Heart left ventricle (tissue), 16 donors: ENCODE data around the gene MRPS7. TPM values are rescaled to one million over a fixed set of nuclear protein-coding genes. Genes with fewer than 3 reads are reported as not detected.
A peak's percentile ranks its signal among the peaks of the same experiment; 100 is the strongest.

Experiments
- ATAC-seq, 4 donors: fragments of 200-7000 bp; cut with Tn5 transposase; one replicate each; pipeline ENCODE4 v1.9.1; 2020 to 2022; ENCODE audit warnings: moderate library complexity in 4 of 4, mild to moderate bottlenecking in 3 of 4, moderate number of reproducible peaks in 1 of 4
- DNase-seq, 5 donors: peaks; one replicate each; pipeline ENCODE4 v3.0.0-alpha.2; 2020
- H3K27ac ChIP-seq, 12 donors: fragments of 200-600 bp; sonication (generic) in 4 of 12; one replicate each; pipeline versions ENCODE4 v1.5.0 to v1.8.0; 2016 to 2022; ENCODE audit warnings: mild to moderate bottlenecking in 2 of 12
- H3K27me3 ChIP-seq, 9 donors: fragments of 200-600 bp; sonication (generic) in 2 of 9; one replicate each; pipeline versions ENCODE4 v1.5.1 to v1.8.0; 2016 to 2022; ENCODE audit warnings: mild to moderate bottlenecking in 3 of 9
- H3K36me3 ChIP-seq, 9 donors: fragments of 200-600 bp; sonication (generic) in 2 of 9; one replicate each; pipeline versions ENCODE4 v1.5.0 to v1.8.0; 2018 to 2022; ENCODE audit warnings: mild to moderate bottlenecking in 2 of 9
- H3K4me1 ChIP-seq, 12 donors: fragments of 200-600 bp; sonication (generic) in 4 of 12; one replicate each; pipeline versions ENCODE4 v1.5.0 to v1.8.0; 2016 to 2022; ENCODE audit warnings: mild to moderate bottlenecking in 3 of 12
- H3K4me3 ChIP-seq, 12 donors: fragments of 200-600 bp; sonication (generic) in 4 of 12; one replicate each; pipeline versions ENCODE4 v1.5.0 to v1.8.0; 2017 to 2022; ENCODE audit warnings: mild to moderate bottlenecking in 9 of 12, moderate library complexity in 4 of 12
- H3K9me3 ChIP-seq, 12 donors: fragments of 200-600 bp; sonication (generic) in 4 of 12; one replicate each; pipeline versions ENCODE4 v1.5.0 to v1.8.0; 2016 to 2022; ENCODE audit warnings: mild to moderate bottlenecking in 1 of 12
- CTCF ChIP-seq, 12 donors: fragments of 200-600 bp; sonication (generic) in 4 of 12; IDR thresholded peaks; one replicate each; pipeline versions ENCODE4 v1.5.0 to v1.8.0; 2018 to 2022; ENCODE audit warnings: antibody characterized with exemption in 12 of 12, mild to moderate bottlenecking in 5 of 12
- POLR2A ChIP-seq, 2 donors: fragments of 450-650 bp; IDR thresholded peaks; one replicate each; pipeline ENCODE4 v1.6.1; 2017; ENCODE audit warnings: antibody characterized with exemption in 2 of 2, mild to moderate bottlenecking in 2 of 2, moderate library complexity in 2 of 2
- WGBS, 4 donors: extraction: QIAGEN DNeasy Blood & Tissue Kit in 2 of 4; methylation state at CpG; one replicate each; pipeline versions ENCODE4 v1.1.5 to v1.1.7; 2013 to 2018; 5-methylcytosine and 5-hydroxymethylcytosine counted together
- intact Hi-C, 10 donors: fragments of 100-400 bp; cut with DNase I; formaldehyde crosslinking; loops; one replicate each; pipeline versions ENCODE4 v1.11.1 to v1.14.2; 2022
- polyA plus RNA-seq, 2 donors: library from polyadenylated mRNA; stranded (reverse); fragments of 200-250 nt; gene quantifications; one replicate each; pipeline ENCODE4 v1.2.3, GENCODE V29; 2013
- total RNA-seq, 9 donors: library from RNA; depleted of rRNA in 2 of 9; stranded (reverse); fragments of >200 nt in 2 of 9; fragmentation: NEBNext Ultra II Directional in 3 of 9; extraction: Animal tissue kit (Norgen Biotek cat#: 25700) in 3 of 9; gene quantifications; one replicate each; pipeline versions ENCODE4 v1.1.0 to v1.2.4, GENCODE V29; 2016 to 2023
- donor health status: ischemic (EF 13 %, LVEDD 7.1; RV severe dilation, severe dysfunction).
- donor health status: healthy with polysubstance abuse.
- donor health status: DM: no; HTN: yes; CAD: no.
- donor health status: DM: no; HTN: no; CAD: no.
- donor health status: ischemic (EF 25% LVEDD 6.9; RV normal size, moderate dysfunction).
- donor health status: ischemic (EF 25% LVEDD 5.7; RV mildly dilated, moderate dysfunction).
- donor health status: healthy.
- donor health status: DM: yes; HTN: yes; CAD: no.
- donor health status: ischemic (EF 35%, LVEDD 5.7; RV mildly dilated, moderate dysfunction).
- donor health status: nonischemic (EF 11% LVEDD 7.7; RV severe dilation, severe dysfunction).
- donor health status: DM: yes; HTN: yes; CAD: no.
- donor health status: PGD.
- donor health status: ischemic (EF 29% LVEDD 5.4; RV normal size, mild dysfunction).
- donor health status: nonischemic (EF 23%, LVEDD 6.1; RV moderate dilation, normal function).

The MRPS7 gene
- total and polyA plus RNA-seq, 11 donors = 76.7 to 143 (median 113) TPM

- ATAC-seq (no peak), DNase-seq (no peak)
- H3K36me3 ChIP-seq = peaks cover 0 to 97% (median 83%) of the 10 kb centered on the region in 9 donors
- no peaks in the 10 kb centered on the region for H3K9me3 ChIP-seq
- H3K4me3 ChIP-seq = no peak overlapping the region
- WGBS, 4 donors = 75 to 86% (median 79%) methylated on average over 11 to 14 of the region's 14 CpGs
- H3K4me1 ChIP-seq = peaks cover 0 to 27% (median 0%) of the 10 kb centered on the region in 12 donors
- TF ChIP-seq CTCF (IDR thresholded peaks at IDR 0.05) (no peak), POLR2A (IDR thresholded peaks at IDR 0.05) (no peak)
- intact Hi-C loops = no loop called here
- no peak overlapping the region for H3K27ac ChIP-seq
- H3K27me3 ChIP-seq = no peaks in the 10 kb centered on the region
Observed at GRCh38 chr17:75225016-75225415, 36.7 kb upstream of the MRPS7 start.

GRCh38 chr17:75227729-75228128, 34.0 kb upstream of the MRPS7 start:
- DNase-seq = no peak
- WGBS, 4 donors = 90 to 96% (median 95%) methylated on average over 5 of the region's 5 CpGs
- Histone ChIP-seq H3K9me3 (no peaks in the 10 kb centered on the region), H3K36me3 (peaks cover 0 to 97% (median 85%) of the 10 kb centered on the region in 9 donors), H3K27ac (peak overlapping the region in 1 of 12 donors; percentile 90), H3K27me3 (no peaks in the 10 kb centered on the region), H3K4me1 (peaks cover 0 to 27% (median 0%) of the 10 kb centered on the region in 12 donors), H3K4me3 (no peak overlapping the region)
- intact Hi-C loops = no loop called here
- no peak for TF ChIP-seq CTCF (IDR thresholded peaks at IDR 0.05)
- no peak for TF ChIP-seq POLR2A (IDR thresholded peaks at IDR 0.05)
- no peak for ATAC-seq

GRCh38 chr17:75228305-75228704, 33.4 kb upstream of the MRPS7 start:
- no peak for DNase-seq
- peak overlapping the region in 5 of 12 donors; percentile 3 to 90 (median 17) for H3K27ac ChIP-seq
- H3K36me3 ChIP-seq = peaks cover 0 to 97% (median 86%) of the 10 kb centered on the region in 9 donors

GRCh38 chr17:75228847-75229246, 32.8 kb upstream of the MRPS7 start:
- Histone ChIP-seq H3K27ac (peak overlapping the region in 6 of 12 donors; percentile 3 to 90 (median 17)), H3K4me1 (peaks cover 0 to 27% (median 0%) of the 10 kb centered on the region in 12 donors), H3K27me3 (no peaks in the 10 kb centered on the region), H3K36me3 (peaks cover 0 to 97% (median 85%) of the 10 kb centered on the region in 9 donors), H3K4me3 (no peak overlapping the region), H3K9me3 (no peaks in the 10 kb centered on the region)
- intact Hi-C loops = no loop called here
- 73 to 88% (median 80%) methylated on average over 4 of the region's 4 CpGs for WGBS, 4 donors
- no peak for TF ChIP-seq CTCF (IDR thresholded peaks at IDR 0.05)
- TF ChIP-seq POLR2A (IDR thresholded peaks at IDR 0.05) = no peak
- ATAC-seq = peak; percentile 30 to 50 (median 46)
- peak in 2 of 5 donors; percentile 53 to 56 for DNase-seq

More at GRCh38 chr17:75228305-75228704, 33.4 kb upstream of the MRPS7 start:
- H3K9me3 ChIP-seq = no peaks in the 10 kb centered on the region
- peaks cover 0 to 27% (median 0%) of the 10 kb centered on the region in 12 donors for H3K4me1 ChIP-seq
- 43 to 64% (median 60%) methylated on average over 2 of the region's 2 CpGs for WGBS, 4 donors
- TF ChIP-seq POLR2A (IDR thresholded peaks at IDR 0.05) (no peak), CTCF (IDR thresholded peaks at IDR 0.05) (no peak)
- H3K27me3 ChIP-seq = no peaks in the 10 kb centered on the region
- no peak overlapping the region for H3K4me3 ChIP-seq
- peak; percentile 43 to 73 (median 62) for ATAC-seq
- intact Hi-C loops = no loop called here
